ENCODE data around the gene IFNA14. TPM values are rescaled to one million over a fixed set of nuclear protein-coding genes. Genes with fewer than 3 reads are reported as not detected.

The IFNA14 gene
- not detected in 2 replicates for total RNA-seq

GRCh38 chr9:21239911-21240310 lies at the start of gene IFNA14:
TSS of gene IFNA14 (minus strand) at chr9:21240005. CDS start at chr9:21239935, 70 bp downstream.

GRCh38 chr9:21228122-21228521 lies 11.7 kb downstream of the IFNA14 start, which contains the start of gene IFNA17:
TSS of gene IFNA17 (minus strand) at chr9:21228222. CDS start at chr9:21228173, 49 bp downstream.

GRCh38 chr9:21217211-21217610 lies 22.6 kb downstream of the IFNA14 start, which contains the start of gene IFNA16:
TSS of gene IFNA16 (minus strand) at chr9:21217311. CDS start at chr9:21217305, 6 bp downstream.

GRCh38 chr9:21207043-21207442 lies 32.8 kb downstream of the IFNA14 start, which contains the start of gene IFNA10:
TSS of gene IFNA10 (minus strand) at chr9:21207143. CDS start at chr9:21207097, 46 bp downstream.

GRCh38 chr9:21202105-21202504 lies 37.7 kb downstream of the IFNA14 start, which contains the start of gene IFNA7:
TSS of gene IFNA7 (minus strand) at chr9:21202205. CDS start at chr9:21202165, 40 bp downstream.

Other genes with a start within 250 kb of the IFNA14 start
- gene HACD4, start 208.4 kb downstream of the IFNA14 start, total RNA-seq, result 3.7 and 4.1 TPM in 2 replicates
- not detected in 2 replicates for gene IFNB1, start 162.1 kb downstream of the IFNA14 start, total RNA-seq
- gene IFNW1, start 98.2 kb downstream of the IFNA14 start, total RNA-seq, result not detected in 2 replicates
- gene IFNA21, start 73.3 kb downstream of the IFNA14 start, total RNA-seq, result not detected in 2 replicates
- not detected in 2 replicates for gene IFNA4, start 52.4 kb downstream of the IFNA14 start, total RNA-seq
- gene IFNA7, start 37.8 kb downstream of the IFNA14 start, total RNA-seq, result not detected in 2 replicates
- gene IFNA10, start 32.9 kb downstream of the IFNA14 start, total RNA-seq, result not detected in 2 replicates
- gene IFNA16, start 22.7 kb downstream of the IFNA14 start, total RNA-seq, result not detected in 2 replicates
- gene IFNA17, start 11.8 kb downstream of the IFNA14 start, total RNA-seq, result not detected in 2 replicates
- not detected in 2 replicates for gene IFNA5, start 65.3 kb upstream of the IFNA14 start, total RNA-seq
- 30.1 and 39.7 TPM in 2 replicates for gene KLHL9, start 95.4 kb upstream of the IFNA14 start, total RNA-seq
- not detected in 2 replicates for gene IFNA6, start 110.9 kb upstream of the IFNA14 start, total RNA-seq
- gene IFNA13, start 128.1 kb upstream of the IFNA14 start, total RNA-seq, result not detected in 2 replicates
- gene IFNA2, start 145.4 kb upstream of the IFNA14 start, total RNA-seq, result not detected in 2 replicates
- not detected in 2 replicates for gene IFNA8, start 169.1 kb upstream of the IFNA14 start, total RNA-seq
- not detected in 2 replicates for gene IFNA1, start 200.4 kb upstream of the IFNA14 start, total RNA-seq
- 5.9 and 10.6 TPM in 2 replicates for gene IFNE, start 242.3 kb upstream of the IFNA14 start, total RNA-seq